MCF 10A (cell line): ENCODE data around the gene MAGEB18. TPM values are rescaled to one million over a fixed set of nuclear protein-coding genes. Genes with fewer than 3 reads are reported as not detected.

Source experiments
- BruUV-seq: library from RNA; stranded (reverse); fragments of 400-500 nt; replicated peaks from 2 replicates; lab custom pipeline; 2021; lab: Mats Ljungman, UMichigan
- CTCF ChIA-PET: fragments of 300-600 bp; sonication (Branson Sonifier 250); formaldehyde crosslinking; extraction: SDS; loops from one replicate; lab custom pipeline; 2021; ENCODE audit warnings: antibody characterized with exemption, inconsistent platforms; lab: Yijun Ruan, JAX
- POLR2A ChIA-PET: fragments of 300-600, 350-650 bp; sonication (Branson Sonifier 250); formaldehyde crosslinking; extraction: SDS; loops from one replicate; lab custom pipeline; 2020; ENCODE audit warnings: antibody characterized with exemption, inconsistent platforms; lab: Yijun Ruan, JAX
- DNase-seq: peaks from one replicate; pipeline ENCODE4 v3.0.0-alpha.2; 2018; ENCODE audit not compliant: unreplicated experiment
- H3K27ac Mint-ChIP-seq: one replicate; pipeline ENCODE4 v1.8.0; 2022; ENCODE audit warnings: mild to moderate bottlenecking, low read depth, mixed read lengths; ENCODE audit not compliant: unreplicated experiment
- H3K27me3 Mint-ChIP-seq: one replicate; pipeline ENCODE4 v1.8.0; 2022; ENCODE audit warnings: mixed read lengths; ENCODE audit not compliant: insufficient read depth, unreplicated experiment
- H3K36me3 Mint-ChIP-seq: one replicate; pipeline ENCODE4 v1.8.0; 2022; ENCODE audit warnings: mild to moderate bottlenecking, moderate library complexity, mixed read lengths; ENCODE audit not compliant: insufficient read depth, unreplicated experiment
- H3K4me1 Mint-ChIP-seq: one replicate; pipeline ENCODE4 v1.8.0; 2022; ENCODE audit warnings: mixed read lengths; ENCODE audit not compliant: insufficient read depth, unreplicated experiment
- H3K4me3 Mint-ChIP-seq: one replicate; pipeline ENCODE4 v1.8.0; 2022; ENCODE audit warnings: mild to moderate bottlenecking, moderate library complexity, mixed read lengths; ENCODE audit not compliant: unreplicated experiment
- H3K9me3 Mint-ChIP-seq: one replicate; pipeline ENCODE4 v1.8.0; 2022; ENCODE audit warnings: mixed read lengths; ENCODE audit not compliant: unreplicated experiment
- CTCF ChIP-seq: fragments of 200-600 bp; IDR thresholded peaks from one replicate; pipeline ENCODE4 v1.8.0; 2022; ENCODE audit warnings: antibody characterized with exemption, mild to moderate bottlenecking; ENCODE audit not compliant: unreplicated experiment
- intact Hi-C: fragments of 100-400 bp; cut with micrococcal nuclease; formaldehyde crosslinking; loops from 2 replicates; pipeline ENCODE4 v1.14.1; 2022
- total RNA-seq: library from RNA; stranded (reverse); gene quantifications from 2 replicates; pipeline ENCODE4 v1.2.3, GENCODE V29; 2022

The MAGEB18 gene
- total RNA-seq, 1 experiment from 2014 or later, result not detected

- H3K4me3 Mint-ChIP-seq, result no peak within 1 kb of the TSS
- H3K4me1 Mint-ChIP-seq, result no peaks in the 10 kb centered on the region
- POLR2A ChIA-PET, result interaction anchor here (0.7 kb wide), 1 partner anchor 481 kb away, joined by 3 read pairs; no protein-coding TSS in a partner anchor
- no peak within 1 kb of the TSS for H3K27ac Mint-ChIP-seq
- CTCF ChIA-PET, result interaction anchor here (0.7 kb wide), 2 partner anchors 439 to 1459 kb away, joined by 3 read pairs; no protein-coding TSS in a partner anchor
- H3K27me3 Mint-ChIP-seq, result no peaks in the 10 kb centered on the region
- intact Hi-C loops, result no loop called here
- H3K36me3 Mint-ChIP-seq, result no peaks in the 10 kb centered on the region
- no peak for DNase-seq
- H3K9me3 Mint-ChIP-seq, result peaks cover 8% of the 10 kb centered on the region
- no TSS peak for BruUV-seq
- no peak for TF ChIP-seq CTCF
Observed at GRCh38 chrX:26160301-26160700, 22.2 kb downstream of the MAGEB18 start, which contains the start of gene MAGEB6B. TSS of gene MAGEB6B (plus strand) at chrX:26160601. CDS start at chrX:26160601, 0 bp downstream.

Other genes with a start within 250 kb of the MAGEB18 start
- not detected in 2 replicates for gene MAGEB6B, start 22.3 kb downstream of the MAGEB18 start, total RNA-seq
- gene MAGEB6, start 54.1 kb downstream of the MAGEB18 start, total RNA-seq, result not detected in 2 replicates
- gene MAGEB5, start 77.8 kb downstream of the MAGEB18 start, total RNA-seq, result not detected in 2 replicates